ENCODE results near the gene SURF6.
"Not testable (repeated sequence)": the region's sequence is repeated elsewhere in the genome, so short reads cannot be mapped to it uniquely, and the experiment has no call there.

Gene SURF6

GRCh38 chr9:133377280-133377679, 41.3 kb upstream of the SURF6 start:
- ChIA-PET POLR2A (interaction anchor here (0.9 to 3.0 kb wide), 7 partner anchors 17 to 82 kb away, joined by 3 to 18 read pairs (median 5); partner anchors contain the start of genes CACFD1, MED22, RPL7A and SURF1), CTCF (interaction anchor here (0.5 to 1.6 kb wide), 9 partner anchors 17 to 350 kb away, joined by 3 to 7 read pairs (median 3); partner anchors contain the start of genes SURF1 and SURF2)
- peaks cover 7 to 12% of the 10 kb centered on the region in 2 experiments; a peak in 2 of 3 replicates for H3K36me3 ChIP-seq (ENCODE audit: control insufficient read depth in 2 of 2, insufficient read depth in 1 of 2, low read length in 2 of 2)
- not testable (repeated sequence) for H3K4me3 ChIP-seq (ENCODE audit: low read depth, low read length); H3K27ac ChIP-seq (ENCODE audit: extremely low read depth, low read depth, low read length); H3K9me3 ChIP-seq (ENCODE audit: control insufficient read depth, insufficient read depth, low read depth, low read length); H3K4me1 ChIP-seq (ENCODE audit: control insufficient read depth, insufficient read depth, low read length)

GRCh38 chr9:133375724-133376654, 40.0 kb upstream of the SURF6 start, which contains the start of the genes STKLD1 and SURF4:
TSS of gene STKLD1 (plus strand) at chr9:133376366. CDS start at chr9:133376474, 108 bp downstream.
TSS of gene SURF4 (minus strand) at chr9:133376060. CDS start at chr9:133375969, 91 bp downstream.
- Histone ChIP-seq H3K4me3 (ENCODE audit: low read depth, low read length) (peak within 1 kb of the TSS; percentile 57), H3K36me3 (ENCODE audit: control insufficient read depth in 2 of 2, insufficient read depth in 1 of 2, low read length in 2 of 2) (peaks cover 7 to 25% of the 10 kb centered on the region in 2 experiments; a peak in 2 of 3 replicates), H3K9me3 (ENCODE audit: control insufficient read depth, insufficient read depth, low read depth, low read length) (no peaks in the 10 kb centered on the region), H3K27ac (ENCODE audit: extremely low read depth, low read depth, low read length) (peak within 1 kb of the TSS; percentile 93), H3K4me1 (ENCODE audit: control insufficient read depth, insufficient read depth, low read length) (peaks cover 5% of the 10 kb centered on the region)
- ChIA-PET POLR2A (interaction anchor here (0.7 to 3.9 kb wide), 10 partner anchors 11 to 109 kb away, joined by 3 to 18 read pairs (median 8); partner anchors contain the start of genes CACFD1, MED22, RPL7A and SLC2A6), CTCF (interaction anchor here (0.6 to 0.9 kb wide), 6 partner anchors 16 to 351 kb away, joined by 3 to 4 read pairs (median 3); no protein-coding TSS in a partner anchor)
- TF ChIP-seq ZNF24 (tag by site-specific recombination; IDR thresholded peaks at IDR 0.05) = no peak
- TF ChIP-seq ZFP37 (tag by site-specific recombination; IDR thresholded peaks at IDR 0.05) = no peak
- TF ChIP-seq ZNF341 (tag by site-specific recombination; IDR thresholded peaks at IDR 0.05; ENCODE audit: low read depth) = no peak
- TF ChIP-seq ZBTB8A (tag by site-specific recombination; IDR thresholded peaks at IDR 0.05) = peak; percentile 49; the same call in 1 of the 2 replicates
- TF ChIP-seq ZNF704 (tag by site-specific recombination; IDR thresholded peaks at IDR 0.05) = no peak
- TF ChIP-seq EGR2 (tag by site-specific recombination; IDR thresholded peaks at IDR 0.05; ENCODE audit: low read depth) = 0 out of 2 replicates have a peak, but pooled peaks have one; percentile 5
- TF ChIP-seq ZBTB48 (tag by site-specific recombination; IDR thresholded peaks at IDR 0.05) = peak; percentile 43; the same call in 1 of the 2 replicates
- no peak for TF ChIP-seq RBAK (tag by site-specific recombination; IDR thresholded peaks at IDR 0.05)
- TF ChIP-seq ZNF155 (tag by site-specific recombination; IDR thresholded peaks at IDR 0.05) = no peak
- TF ChIP-seq ZBTB10 (tag by site-specific recombination; IDR thresholded peaks at IDR 0.05) = peak; percentile 51; the same call in 1 of the 2 replicates
- no peak for TF ChIP-seq CTCF (tag by site-specific recombination; IDR thresholded peaks at IDR 0.05)
- no peak for TF ChIP-seq ZNF211 (tag by site-specific recombination; IDR thresholded peaks at IDR 0.05; ENCODE audit: low read depth)
- TF ChIP-seq ZIC2 (tag by site-specific recombination; IDR thresholded peaks at IDR 0.05) = peak; percentile 73
- TF ChIP-seq IKZF3 (tag by site-specific recombination; IDR thresholded peaks at IDR 0.05) = peak; percentile 38; the same call in 1 of the 2 replicates
- no peak for TF ChIP-seq ZNF658 (tag by site-specific recombination; IDR thresholded peaks at IDR 0.05)
- no peak for TF ChIP-seq ZNF548 (tag by site-specific recombination; IDR thresholded peaks at IDR 0.05)
- no peak for TF ChIP-seq ZNF221 (tag by site-specific recombination; IDR thresholded peaks at IDR 0.05; ENCODE audit: borderline replicate concordance)
- no peak for TF ChIP-seq ZNF776 (tag by site-specific recombination; IDR thresholded peaks at IDR 0.05; ENCODE audit: borderline replicate concordance)
- no peak for TF ChIP-seq ZNF626 (tag by site-specific recombination; IDR thresholded peaks at IDR 0.05)
- TF ChIP-seq ZNF600 (tag by site-specific recombination; IDR thresholded peaks at IDR 0.05) = no peak
- TF ChIP-seq PRDM10 (tag by site-specific recombination; IDR thresholded peaks at IDR 0.05) = no peak
- 0 out of 2 replicates have a peak, but pooled peaks have one; percentile 15 for TF ChIP-seq ZNF843 (tag by site-specific recombination; IDR thresholded peaks at IDR 0.05)
- no peak for TF ChIP-seq ZNF404 (tag by site-specific recombination; IDR thresholded peaks at IDR 0.05)
- TF ChIP-seq ZNF560 (tag by site-specific recombination; IDR thresholded peaks at IDR 0.05; ENCODE audit: borderline replicate concordance) = no peak
